GM18909 (cell line): ENCODE measurements around the gene SCG3.

Source experiments
- ATAC-seq: cut with Tn5 transposase; IDR thresholded peaks from one replicate; pipeline ENCODE4 v1.9.1; 2021; ENCODE audit warnings: mild to moderate bottlenecking; ENCODE audit not compliant: unreplicated experiment, poor library complexity

SCG3 gene

GRCh38 chr15:51726302-51727073 lies 45.2 kb downstream of the SCG3 start:
- ATAC-seq, result peak; percentile 88

DNA sequence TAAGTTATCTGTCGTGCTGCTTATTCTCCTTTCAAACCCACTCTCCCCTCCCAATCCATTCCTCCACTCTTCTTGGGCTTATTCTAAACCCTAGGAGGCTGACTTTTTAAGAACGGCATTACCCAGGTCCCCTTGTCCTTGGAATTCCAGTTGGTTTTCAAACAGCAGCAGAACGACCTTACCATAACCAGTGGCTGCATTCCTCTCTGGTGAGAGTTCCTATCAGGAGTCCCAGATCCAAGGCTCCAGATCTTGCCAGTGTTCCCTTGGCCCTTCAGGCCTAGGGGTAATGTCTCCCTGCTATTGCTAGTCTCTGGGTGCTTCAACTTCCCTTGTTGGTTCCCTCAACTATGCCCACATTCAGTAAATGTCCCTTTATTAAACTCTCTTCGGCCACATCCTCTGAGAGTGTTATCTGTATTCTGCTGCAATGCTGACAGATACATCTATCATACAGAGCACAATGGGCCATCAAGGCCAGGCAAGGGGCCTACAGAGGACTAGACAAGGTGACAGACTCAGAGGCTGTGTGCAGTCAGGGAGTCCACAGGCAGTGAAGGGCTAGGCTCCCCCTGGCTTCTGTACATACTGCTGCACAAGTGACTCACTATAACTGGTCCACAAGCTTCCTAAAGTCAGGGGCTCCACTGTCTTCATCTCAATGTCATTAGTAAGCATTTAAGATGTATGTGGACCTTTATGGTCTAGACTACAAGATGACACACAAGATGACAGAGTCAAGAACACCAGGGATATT lies 46.0 kb downstream of the SCG3 start:
- ATAC-seq, result no peak

GRCh38 chr15:51731549-51732267 lies 50.4 kb downstream of the SCG3 start:
- peak; percentile 61 for ATAC-seq

- ATAC-seq, result no peak
These were observed 51.3 kb downstream of the SCG3 start for GRCh38 chr15:51732646-51733045.

DNA sequence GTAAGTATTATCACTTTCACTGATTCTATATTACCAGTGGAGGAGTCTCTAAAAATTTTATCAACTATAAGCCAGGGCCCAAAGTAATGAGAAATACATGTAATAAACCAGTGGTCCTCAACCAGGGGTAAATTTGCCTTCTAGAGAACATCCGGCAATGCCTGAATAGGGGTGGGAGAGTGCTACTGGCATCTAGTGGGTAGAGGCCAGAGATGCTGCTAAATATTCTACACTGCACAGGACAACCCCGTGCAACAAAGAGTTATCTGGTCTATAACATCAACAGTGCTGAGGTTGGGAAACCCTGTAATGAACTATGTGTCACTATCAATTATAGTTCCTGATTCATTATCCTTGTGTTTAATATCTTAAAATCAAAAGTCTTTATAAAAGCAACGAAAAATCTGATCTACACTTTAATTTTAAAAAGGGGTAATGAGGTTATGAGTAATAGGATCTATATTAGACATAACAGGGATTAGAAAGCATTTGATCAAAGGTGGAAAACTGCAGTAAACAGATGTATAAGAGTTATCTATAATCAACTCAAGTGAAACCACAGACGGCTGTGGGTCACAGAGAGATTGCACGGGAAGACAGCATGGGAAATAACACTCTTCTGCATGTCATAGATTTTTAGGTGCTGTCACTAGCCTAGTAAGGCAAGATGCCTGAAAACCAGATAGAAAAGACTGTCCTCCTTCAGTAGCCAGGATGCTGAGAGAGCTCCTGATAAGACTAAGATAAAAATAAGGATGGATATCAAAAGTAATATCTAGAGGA lies 54.1 kb downstream of the SCG3 start:
- ATAC-seq, result no peak

DNA sequence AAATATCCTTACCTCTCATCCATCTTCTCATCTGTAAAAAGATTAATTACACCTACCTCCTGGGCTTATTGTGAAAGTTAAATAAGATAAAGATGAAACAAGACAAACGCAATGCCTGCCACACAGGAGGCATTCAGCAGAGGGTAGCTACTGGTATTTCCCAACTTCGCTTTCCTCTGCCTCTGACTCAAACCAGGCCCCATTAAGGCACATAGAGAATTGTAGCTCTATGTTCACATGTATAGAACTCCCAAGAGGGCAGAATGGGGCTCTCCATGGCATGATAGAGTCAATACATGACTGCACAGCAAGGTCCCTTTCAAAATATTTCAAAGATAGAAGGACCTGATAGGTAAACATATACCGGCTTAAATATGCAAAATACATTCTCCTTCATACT lies 54.8 kb downstream of the SCG3 start:
- peak; percentile 32 for ATAC-seq

DNA sequence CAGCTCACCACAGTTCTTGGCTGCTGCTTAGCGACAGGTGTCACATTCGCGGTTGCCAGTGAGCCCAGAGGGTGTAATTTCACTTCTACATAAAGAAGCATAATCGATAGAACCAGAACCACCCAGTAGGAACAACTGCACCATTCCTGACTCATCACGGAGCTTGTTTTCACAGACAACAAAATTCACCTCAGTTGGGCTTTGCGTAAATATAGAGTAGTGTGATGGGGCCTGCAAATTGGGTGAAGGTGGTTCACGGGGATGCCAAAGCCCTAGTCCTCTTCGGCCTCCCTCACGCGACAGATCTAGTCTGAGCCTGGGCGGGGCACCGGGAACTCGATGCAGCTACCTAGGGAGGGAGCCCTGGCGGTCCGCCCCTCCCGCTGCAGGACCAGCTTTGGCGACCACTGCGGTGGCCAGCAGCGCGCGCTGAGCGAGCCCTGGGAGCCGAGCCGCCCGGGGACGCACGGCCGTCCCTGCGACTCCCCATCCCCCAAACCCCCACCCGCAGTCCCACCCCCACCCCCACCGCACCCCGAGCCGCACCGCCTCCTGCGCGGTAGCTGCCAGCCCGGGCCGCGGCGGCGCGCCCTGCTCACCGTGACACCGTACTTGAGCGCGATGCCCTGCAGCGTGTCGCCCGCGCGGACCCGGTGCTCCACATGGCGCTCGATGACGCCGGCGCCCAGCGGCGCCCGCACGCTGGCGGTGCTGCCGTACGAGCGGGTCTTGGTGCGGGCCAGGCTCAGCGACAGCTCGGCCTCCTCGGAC lies 55.6 kb downstream of the SCG3 start:
- peak; percentile 34 for ATAC-seq

- peak; percentile 40 for ATAC-seq
These were observed 56.4 kb downstream of the SCG3 start, which contains the start of gene LYSMD2 for GRCh38 chr15:51737522-51738305. Gene LYSMD2 (minus strand): TSS chr15:51737655. CDS start chr15:51737622, 33 bp downstream.

DNA sequence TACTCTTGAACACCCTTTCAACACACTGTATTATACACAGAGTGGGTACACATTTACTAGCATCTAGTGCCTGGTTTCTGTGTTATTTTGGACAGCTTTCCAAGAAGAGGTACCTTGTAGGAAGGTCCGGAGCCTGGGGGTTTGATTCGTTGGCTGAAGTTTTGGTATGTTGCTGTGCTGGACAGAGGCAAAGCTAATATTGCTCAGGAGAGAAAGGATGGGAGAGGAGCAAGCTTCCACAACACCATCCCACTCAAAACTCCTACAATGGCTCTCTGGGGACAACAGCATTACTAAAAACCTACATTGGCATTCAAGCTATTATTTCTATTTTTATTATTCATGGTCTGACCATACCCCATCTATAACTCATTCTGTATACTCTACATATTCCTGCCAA lies 57.2 kb downstream of the SCG3 start:
- no peak for ATAC-seq

DNA sequence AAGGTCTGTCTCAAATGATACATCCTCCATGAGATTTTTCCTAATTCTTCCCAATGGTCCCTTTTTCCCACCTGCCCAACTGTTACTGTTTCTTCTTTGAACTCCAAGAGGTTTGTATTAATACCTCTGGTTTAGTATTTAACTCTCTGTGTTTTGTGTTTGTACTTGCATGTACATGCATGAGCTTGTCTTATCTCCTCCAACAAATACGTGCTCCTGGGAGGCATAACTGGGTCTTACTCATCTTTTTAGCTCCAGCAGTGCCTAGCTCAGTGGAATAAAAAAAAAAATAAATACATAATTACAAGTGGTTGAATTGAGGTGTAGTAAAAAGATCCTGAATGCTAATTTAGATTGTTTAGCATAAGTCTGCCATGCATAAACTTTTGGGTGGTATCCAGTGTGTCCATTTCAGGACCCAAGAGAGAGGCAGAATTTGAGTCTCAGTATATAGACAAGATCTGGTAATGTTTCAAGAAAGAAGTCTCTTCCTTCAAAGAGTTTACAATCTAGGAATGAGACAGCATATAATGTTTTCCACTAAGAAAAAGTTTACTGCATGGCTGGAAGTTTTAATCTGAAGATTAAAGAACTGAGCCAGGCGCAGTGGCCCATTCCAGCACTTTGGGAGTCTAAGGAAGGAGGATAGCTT lies 57.9 kb downstream of the SCG3 start:
- no peak for ATAC-seq

DNA sequence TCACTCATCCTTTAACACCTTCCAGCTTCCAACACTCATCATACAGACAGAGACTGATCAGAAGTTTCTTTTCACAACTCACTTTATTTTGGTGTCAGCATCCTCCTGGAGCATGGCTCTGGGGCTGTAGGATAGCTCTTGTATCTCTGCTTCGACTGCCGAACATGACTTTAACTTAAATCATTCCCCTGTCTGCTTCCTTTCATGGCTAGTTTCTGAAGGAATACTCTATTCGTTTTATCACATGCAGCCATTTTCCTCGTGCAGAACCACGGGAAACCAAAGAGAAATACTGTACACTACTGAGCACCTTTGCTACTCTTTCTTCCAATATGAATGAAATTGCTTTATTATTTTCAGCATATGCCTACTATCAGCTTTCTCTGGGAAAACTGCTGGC lies 68.0 kb downstream of the SCG3 start:
- no peak for ATAC-seq

- ATAC-seq, result no peak
These were observed 68.9 kb downstream of the SCG3 start for GRCh38 chr15:51750186-51750585.

DNA sequence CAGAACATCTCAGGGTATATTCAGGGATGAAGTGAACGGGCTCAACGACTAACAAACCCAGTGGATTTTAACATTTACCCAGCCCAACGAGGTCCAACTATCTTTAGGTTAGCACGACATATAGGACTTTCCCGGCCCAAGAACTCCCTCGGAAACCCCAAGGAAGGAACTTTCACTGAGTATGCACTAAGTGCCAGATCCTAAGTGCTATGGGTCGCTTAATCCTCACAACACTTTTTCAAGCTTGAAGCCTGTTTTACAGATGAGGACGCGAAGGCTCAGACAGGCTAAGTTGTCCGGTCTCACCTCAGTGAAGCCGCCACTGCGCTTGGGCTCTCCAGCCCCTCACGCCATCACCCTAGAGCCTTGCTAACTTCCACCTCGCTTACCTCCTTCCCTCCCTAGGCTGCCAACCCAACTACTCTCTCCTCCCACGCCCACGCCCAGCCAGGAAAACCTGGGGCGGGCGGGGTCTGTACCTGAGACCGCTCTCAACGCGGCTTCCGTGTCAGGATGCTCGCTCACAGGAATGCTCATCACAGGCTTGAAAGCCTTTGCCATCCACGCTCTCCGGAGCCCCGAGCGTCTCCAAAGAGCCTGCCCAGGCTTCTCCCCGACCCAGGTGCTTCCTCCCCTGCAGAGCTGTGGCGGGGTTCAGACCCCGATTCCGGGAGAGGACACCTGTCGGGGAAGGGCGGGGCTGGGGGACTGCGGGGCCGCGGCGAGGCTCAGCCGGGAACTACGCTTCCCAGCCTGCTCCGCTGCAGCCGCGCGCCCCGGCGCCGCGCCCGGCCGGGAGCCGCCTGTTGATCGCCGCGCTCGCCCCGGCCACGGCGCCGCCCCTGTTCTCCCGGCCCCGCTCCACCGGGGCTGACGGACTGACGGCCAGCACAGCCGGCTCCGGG lies 69.7 kb downstream of the SCG3 start, which contains the start of gene TMOD2:
Gene TMOD2, plus strand, starts transcription at position 806 of the 905 bp plus-strand sequence. CDS start 14,845 bp downstream, outside the sequence.
- ATAC-seq, result peak; percentile 73

DNA sequence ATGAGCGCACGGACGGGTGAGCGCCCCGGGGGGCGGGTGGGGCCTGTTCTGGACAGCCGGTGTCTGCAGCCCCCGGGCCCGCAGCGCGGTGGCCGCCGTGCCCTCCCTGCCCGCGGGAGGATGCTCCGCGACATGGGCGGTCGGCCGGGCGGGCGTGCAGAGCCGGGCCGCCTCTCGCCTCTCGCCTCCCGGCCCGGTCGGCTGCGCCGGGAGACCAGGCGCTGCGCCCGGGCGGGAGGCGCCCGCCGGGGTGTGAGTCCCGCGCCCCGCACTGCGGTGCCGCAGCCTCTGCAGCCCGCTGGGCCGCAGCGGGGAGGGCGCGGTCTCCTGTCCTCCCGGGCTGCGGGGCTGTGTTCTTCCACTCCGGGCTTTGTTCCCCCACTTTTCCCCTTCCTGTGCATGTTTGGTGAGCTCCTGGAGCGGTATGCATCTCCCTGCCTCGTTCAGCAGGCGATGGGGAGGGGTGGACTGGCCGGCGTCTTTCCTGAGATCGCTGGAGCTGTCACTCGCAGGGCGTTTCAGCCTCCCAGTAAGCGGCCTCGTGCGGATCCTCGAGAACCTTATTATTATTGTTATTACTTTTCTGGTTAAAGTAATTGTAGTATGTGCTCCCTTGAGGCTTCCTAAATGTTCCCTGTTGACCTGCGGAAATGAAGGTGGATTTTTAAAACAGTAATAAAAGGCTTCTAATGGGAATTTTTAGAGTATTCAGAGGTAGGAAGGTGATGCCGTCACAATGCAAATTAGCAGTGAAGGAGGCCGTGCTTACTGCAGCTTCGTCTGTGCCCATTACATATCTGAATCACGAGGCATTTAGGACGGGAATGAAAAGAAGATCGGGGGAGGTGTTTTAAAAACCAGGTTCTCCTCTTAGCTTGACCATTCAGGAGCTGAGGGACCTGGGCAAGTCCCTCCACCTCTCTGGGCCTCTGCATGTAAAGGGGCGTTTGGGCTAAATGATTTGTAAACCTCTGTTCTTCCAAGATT lies 70.7 kb downstream of the SCG3 start:
- peak; percentile 40 for ATAC-seq

DNA sequence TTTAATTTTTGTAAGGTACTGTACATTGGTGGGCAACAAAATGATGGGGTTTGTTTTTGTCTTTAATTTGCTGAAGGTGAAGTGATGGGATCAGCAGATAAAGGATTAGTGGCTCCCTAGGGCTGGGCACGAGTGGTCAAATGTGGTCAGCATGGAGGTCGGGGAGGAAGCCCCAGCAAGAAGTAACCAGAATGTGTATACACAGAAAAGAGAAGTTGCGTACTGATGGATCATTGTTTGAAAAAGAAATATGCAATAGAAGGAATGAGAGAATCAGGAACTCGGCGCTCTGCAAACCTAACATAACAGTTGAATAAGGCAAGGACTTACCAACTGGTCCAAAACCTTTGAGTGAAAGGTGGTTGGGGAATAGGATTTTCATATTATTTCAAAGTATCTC lies 71.6 kb downstream of the SCG3 start:
- ATAC-seq, result no peak

- no peak for ATAC-seq
These were observed 73.0 kb downstream of the SCG3 start for GRCh38 chr15:51754267-51754666.
